Body of pancreas (tissue), 4 donors: ENCODE data around the gene HSCB. TPM values are rescaled to one million over a fixed set of nuclear protein-coding genes. Genes with fewer than 3 reads are reported as not detected.
"Not testable (repeated sequence)": the region's sequence is repeated elsewhere in the genome, so short reads cannot be mapped to it uniquely, and the experiment has no call there.

Experiments used
- ATAC-seq: fragments of 150-250 bp; one replicate; pipeline ENCODE4 v1.9.1; 2016
- DNase-seq, 4 donors: peaks; one replicate each; pipeline ENCODE4 v3.0.0-alpha.2; 2019
- H3K27ac ChIP-seq, 4 donors: fragments of 200-600 bp; sonication (generic); 1 replicate in 3 of 4; 2 replicates in 1 of 4; pipeline versions ENCODE4 v1.5.1 to v1.6.1; 2016 to 2019; ENCODE audit warnings: mild to moderate bottlenecking in 1 of 4, mixed read lengths in 1 of 4, moderate library complexity in 1 of 4
- H3K27me3 ChIP-seq, 2 donors: fragments of 200-600 bp; sonication (generic); one replicate each; pipeline ENCODE4 v1.6.0; 2016; ENCODE audit warnings: mild to moderate bottlenecking in 1 of 2
- H3K36me3 ChIP-seq, 2 donors: fragments of 200-600 bp; sonication (generic); replicated peaks in 1 of 2; 2 replicates each; pipeline ENCODE4 v1.5.1; 2016; ENCODE audit warnings: low read depth in 2 of 2; ENCODE audit not compliant: insufficient read depth in 1 of 2
- H3K4me1 ChIP-seq: fragments of 200-600 bp; sonication (generic); one replicate; pipeline ENCODE4 v1.6.0; 2016
- H3K4me3 ChIP-seq, 2 donors: fragments of 200-600 bp; sonication (generic); 1 replicate in 1 of 2; 2 replicates in 1 of 2; pipeline ENCODE4 v1.5.1; 2016 to 2019
- H3K9me3 ChIP-seq, 3 donors: fragments of 200-600 bp; sonication (generic); 1 replicate in 2 of 3; 2 replicates in 1 of 3; pipeline ENCODE4 v1.5.1; 2016
- CTCF ChIP-seq, 7 experiments: fragments of 450-650 bp in 4 of 7; fragments of 200-600 bp in 3 of 7; sonication (generic) in 3 of 7; IDR thresholded peaks; one replicate each; pipeline ENCODE4 v1.5.1; 2016 to 2019; ENCODE audit warnings: antibody characterized with exemption in 7 of 7
- POLR2A ChIP-seq, 3 donors: fragments of 450-650 bp; IDR thresholded peaks; one replicate each; pipeline ENCODE4 v1.6.1; 2016; ENCODE audit warnings: antibody characterized with exemption in 3 of 3, mild to moderate bottlenecking in 2 of 3
- WGBS, 2 donors: methylation state at CpG; one replicate each; pipeline ENCODE4 v1.1.5; 2017; 5-methylcytosine and 5-hydroxymethylcytosine counted together
- intact Hi-C: fragments of 100-400 bp; cut with DNase I; formaldehyde crosslinking; loops from one replicate; pipeline ENCODE4 v1.15.1; 2023
- total RNA-seq, 2 donors: library from RNA; depleted of rRNA; stranded (reverse); fragments of >200 nt; gene quantifications; one replicate each; pipeline ENCODE4 v1.1.0, GENCODE V29; 2016

Gene HSCB
- total RNA-seq, 2 donors from 2014 or later: 11.7 to 14.2 TPM

DNA sequence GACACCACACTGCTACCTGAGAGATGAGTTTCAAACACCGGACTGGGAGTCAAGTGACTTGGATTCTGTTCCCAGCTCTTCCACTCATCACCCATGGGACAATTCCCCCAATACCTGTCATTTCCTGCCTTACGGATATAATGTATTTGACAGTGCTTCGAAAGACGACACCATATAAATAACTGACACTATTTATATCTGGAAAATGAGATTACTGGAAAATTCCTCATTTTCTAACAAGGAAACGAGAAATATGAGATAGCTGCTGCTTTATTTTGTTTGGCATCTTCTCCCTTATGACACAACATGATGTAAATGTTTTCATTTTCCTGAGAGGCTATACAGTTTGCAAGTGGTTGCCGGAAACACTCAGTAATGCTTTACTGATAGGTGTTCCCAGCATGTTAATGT lies 8.6 kb downstream of the HSCB start:
- H3K27ac ChIP-seq: no peak overlapping the region
- TF ChIP-seq POLR2A (IDR thresholded peaks at IDR 0.05) (no peak), CTCF (IDR thresholded peaks at IDR 0.05) (no peak)
- intact Hi-C loops: no loop called here
- DNase-seq (no peak), ATAC-seq (no peak)
- no peak overlapping the region for H3K4me3 ChIP-seq
- H3K27me3 ChIP-seq: no peaks in the 10 kb centered on the region
- H3K4me1 ChIP-seq: no peaks in the 10 kb centered on the region
- peaks cover 0 to 15% of the 10 kb centered on the region in 2 donors for H3K36me3 ChIP-seq
- H3K9me3 ChIP-seq: no peaks in the 10 kb centered on the region
- 84 to 90% methylated on average over 6 of the region's 6 CpGs for WGBS, 2 donors

- H3K9me3 ChIP-seq, H3K4me1 ChIP-seq, H3K27ac ChIP-seq, intact Hi-C loops, H3K27me3 ChIP-seq, H3K4me3 ChIP-seq, DNase-seq, H3K36me3 ChIP-seq, ATAC-seq: not testable (repeated sequence)
- 87 to 95% methylated on average over 3 of the region's 3 CpGs for WGBS, 2 donors
These were observed 12.7 kb downstream of the HSCB start for GRCh38 chr22:28754512-28754911.

DNA sequence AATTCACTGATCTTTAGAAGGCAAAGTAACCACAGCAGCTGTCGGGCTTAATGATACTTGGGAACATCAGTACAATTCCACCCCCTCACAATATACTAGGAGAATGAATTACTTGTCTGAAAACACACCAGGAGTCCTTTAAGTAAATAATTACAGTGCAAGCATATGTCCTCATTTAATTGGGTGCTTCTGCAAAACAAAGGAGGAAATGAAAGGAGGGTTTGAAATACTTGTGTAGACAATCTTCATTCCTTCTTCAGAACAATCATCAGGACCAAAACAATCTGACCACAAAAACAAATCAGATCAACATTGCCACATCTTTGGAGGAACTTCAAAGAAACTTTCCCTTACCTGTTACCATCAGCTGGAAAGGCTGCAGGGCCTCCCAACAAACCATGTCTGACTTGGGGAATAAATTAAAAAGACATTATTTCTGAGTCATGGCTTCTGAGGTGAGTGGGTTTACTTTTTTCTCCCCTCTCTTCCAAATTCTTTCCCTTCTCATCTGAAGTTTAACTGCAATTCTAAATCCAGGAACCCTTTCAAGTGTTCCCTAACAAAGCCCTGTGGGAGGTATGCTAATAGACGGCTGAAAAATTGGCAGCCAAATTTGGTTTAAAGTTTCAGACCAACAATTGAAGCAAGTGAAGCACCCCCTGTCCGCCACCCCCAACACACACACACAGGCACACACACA lies 18.2 kb downstream of the HSCB start:
- DNase-seq (no peak), ATAC-seq (no peak)
- intact Hi-C loops: no loop called here
- Histone ChIP-seq H3K27ac (no peak overlapping the region), H3K9me3 (no peaks in the 10 kb centered on the region), H3K4me3 (no peak overlapping the region), H3K36me3 (no peaks in the 10 kb centered on the region), H3K4me1 (no peaks in the 10 kb centered on the region), H3K27me3 (no peaks in the 10 kb centered on the region)
- TF ChIP-seq CTCF (IDR thresholded peaks at IDR 0.05) (no peak), POLR2A (IDR thresholded peaks at IDR 0.05) (no peak)
- WGBS, 2 donors: 71 to 83% methylated on average over 3 of the region's 3 CpGs

DNA sequence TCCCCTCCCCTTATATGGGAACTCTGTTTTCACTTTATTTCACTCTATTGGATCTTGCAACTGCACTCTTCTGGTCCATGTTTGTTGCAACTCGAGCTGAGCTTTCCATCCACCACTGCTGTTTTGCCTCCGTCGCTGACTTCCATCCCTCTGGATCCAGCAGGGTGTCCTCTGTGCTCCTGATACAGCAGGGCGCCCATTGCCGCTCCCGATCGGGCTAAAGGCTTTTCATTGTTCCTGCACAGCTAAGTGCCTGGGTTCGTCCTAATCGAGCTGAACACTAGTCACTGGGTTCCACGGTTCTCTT lies 19.6 kb downstream of the HSCB start:
- H3K9me3 ChIP-seq: no peaks in the 10 kb centered on the region
- no peaks in the 10 kb centered on the region for H3K4me1 ChIP-seq
- intact Hi-C loops: no loop called here
- no peak overlapping the region for H3K27ac ChIP-seq
- no peak for ATAC-seq
- no peaks in the 10 kb centered on the region for H3K27me3 ChIP-seq
- TF ChIP-seq CTCF (IDR thresholded peaks at IDR 0.05) (no peak), POLR2A (IDR thresholded peaks at IDR 0.05) (no peak)
- no peak for DNase-seq
- H3K36me3 ChIP-seq: no peaks in the 10 kb centered on the region
- no peak overlapping the region for H3K4me3 ChIP-seq
- 90 to 93% methylated on average over 10 of the region's 10 CpGs for WGBS, 2 donors

- H3K4me1 ChIP-seq, H3K36me3 ChIP-seq, intact Hi-C loops, H3K4me3 ChIP-seq, H3K9me3 ChIP-seq, H3K27ac ChIP-seq, H3K27me3 ChIP-seq, ATAC-seq, DNase-seq: not testable (repeated sequence)
- 89% methylated on average over 4 of the region's 4 CpGs for WGBS, 2 donors
These were observed 20.2 kb downstream of the HSCB start for GRCh38 chr22:28762000-28762399.

- Histone ChIP-seq H3K9me3 (no peaks in the 10 kb centered on the region), H3K27me3 (no peaks in the 10 kb centered on the region), H3K27ac (no peak overlapping the region), H3K36me3 (no peaks in the 10 kb centered on the region), H3K4me1 (no peaks in the 10 kb centered on the region), H3K4me3 (no peak overlapping the region)
- intact Hi-C loops: no loop called here
- DNase-seq (no peak), ATAC-seq (no peak)
- 91% methylated on average over 3 of the region's 3 CpGs for WGBS, 2 donors
- TF ChIP-seq CTCF (IDR thresholded peaks at IDR 0.05): no peak
- TF ChIP-seq POLR2A (IDR thresholded peaks at IDR 0.05): no peak
These were observed 24.8 kb downstream of the HSCB start for GRCh38 chr22:28766628-28767027.
